ENCODE measurements around the gene PIP.
"Not testable (repeated sequence)": the region's sequence is repeated elsewhere in the genome, so short reads cannot be mapped to it uniquely, and the experiment has no call there.

PIP gene

DNA sequence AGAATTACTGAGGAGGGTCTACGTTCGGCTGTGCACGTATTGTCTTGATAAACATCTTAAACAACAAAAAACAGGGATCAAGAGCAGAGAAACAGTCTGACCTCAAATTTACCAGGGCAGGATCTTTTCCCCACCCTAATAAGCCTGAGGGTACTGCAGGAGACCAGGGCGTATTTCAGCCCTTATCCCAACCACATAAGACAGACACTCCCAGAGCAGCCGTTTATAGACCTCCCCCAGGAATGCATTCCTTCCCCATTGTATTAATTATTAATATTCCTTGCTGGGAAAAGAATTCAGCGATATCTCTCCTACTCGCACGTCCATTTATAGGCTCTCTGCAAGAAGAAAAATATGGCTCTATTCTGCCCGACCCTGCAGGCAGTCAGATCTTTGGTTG, 8.6 kb upstream of the PIP start:
- not testable (repeated sequence) for H3K36me3 ChIP-seq (ENCODE audit: control insufficient read depth in 2 of 2, insufficient read depth in 2 of 2, low read length in 2 of 2); H3K27ac ChIP-seq (ENCODE audit: low read depth in 2 of 2, low read length in 2 of 2); H3K9me3 ChIP-seq (ENCODE audit: control insufficient read depth in 2 of 2, low read length in 2 of 2); H3K27me3 ChIP-seq (ENCODE audit: control insufficient read depth in 2 of 2, insufficient read depth in 2 of 2, low read length in 2 of 2); H3K4me3 ChIP-seq (ENCODE audit: low read length in 2 of 2); H3K4me1 ChIP-seq (ENCODE audit: control insufficient read depth in 2 of 2, insufficient read depth in 2 of 2, low read length in 2 of 2); H3K9ac ChIP-seq (ENCODE audit: low read depth in 1 of 2, low read length in 2 of 2)

DNA sequence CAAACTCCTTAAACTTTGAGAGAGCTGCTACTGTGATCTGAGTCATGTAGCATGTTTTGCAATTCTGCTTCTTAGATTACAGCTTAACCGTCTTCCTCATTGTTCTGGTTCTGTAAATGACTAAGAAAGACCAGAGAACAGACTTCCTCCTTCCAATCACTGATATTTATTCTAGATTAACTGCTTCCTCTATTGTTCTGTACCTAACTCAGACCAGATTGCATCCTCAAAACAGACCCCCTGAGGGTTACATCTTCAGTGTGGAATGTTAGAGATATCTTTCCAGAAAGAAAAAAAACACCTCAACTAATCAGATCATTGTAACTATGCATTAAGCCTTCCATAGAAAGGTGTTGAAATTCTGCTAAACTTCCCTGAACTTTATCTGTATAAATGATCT, 5.7 kb upstream of the PIP start:
- Histone ChIP-seq H3K36me3 (ENCODE audit: control insufficient read depth in 2 of 2, insufficient read depth in 2 of 2, low read length in 2 of 2) (no peaks in the 10 kb centered on the region), H3K27me3 (ENCODE audit: control insufficient read depth in 2 of 2, insufficient read depth in 2 of 2, low read length in 2 of 2) (no peaks in the 10 kb centered on the region), H3K4me1 (ENCODE audit: control insufficient read depth in 2 of 2, insufficient read depth in 2 of 2, low read length in 2 of 2) (no peaks in the 10 kb centered on the region), H3K9me3 (ENCODE audit: control insufficient read depth in 2 of 2, low read length in 2 of 2) (no peaks in the 10 kb centered on the region), H3K27ac (ENCODE audit: low read depth in 2 of 2, low read length in 2 of 2) (no peak overlapping the region), H3K9ac (ENCODE audit: low read depth in 1 of 2, low read length in 2 of 2) (no peak overlapping the region), H3K4me3 (ENCODE audit: low read length in 2 of 2) (no peak overlapping the region)

DNA sequence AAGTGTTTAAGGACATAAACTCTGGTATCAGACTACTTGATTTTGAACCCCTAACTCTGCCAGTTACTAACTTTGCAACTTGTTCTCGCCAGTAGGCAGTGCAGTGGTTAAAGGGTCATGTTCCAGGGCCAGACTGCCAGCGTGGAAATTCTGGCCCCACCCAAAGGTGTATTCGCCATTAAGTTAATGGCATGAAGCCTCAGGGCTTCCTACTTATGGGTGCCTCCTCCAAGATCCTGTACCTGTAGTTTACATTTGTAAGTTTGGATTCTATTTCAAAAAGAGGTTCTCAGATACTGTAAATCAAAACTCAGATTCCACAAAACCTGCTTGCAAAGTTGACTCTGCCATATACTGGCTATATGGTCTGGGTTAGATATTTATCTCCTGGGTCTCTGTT, 2.8 kb upstream of the PIP start:
- H3K4me1 ChIP-seq (ENCODE audit: control insufficient read depth in 2 of 2, insufficient read depth in 2 of 2, low read length in 2 of 2), result no peaks in the 10 kb centered on the region
- H3K27ac ChIP-seq (ENCODE audit: low read depth in 2 of 2, low read length in 2 of 2), result no peak overlapping the region
- H3K9ac ChIP-seq (ENCODE audit: low read depth in 1 of 2, low read length in 2 of 2), result no peak overlapping the region
- H3K27me3 ChIP-seq (ENCODE audit: control insufficient read depth in 2 of 2, insufficient read depth in 2 of 2, low read length in 2 of 2), result no peaks in the 10 kb centered on the region
- no peaks in the 10 kb centered on the region for H3K9me3 ChIP-seq (ENCODE audit: control insufficient read depth in 2 of 2, low read length in 2 of 2)
- H3K4me3 ChIP-seq (ENCODE audit: low read length in 2 of 2), result no peak overlapping the region
- no peaks in the 10 kb centered on the region for H3K36me3 ChIP-seq (ENCODE audit: control insufficient read depth in 2 of 2, insufficient read depth in 2 of 2, low read length in 2 of 2)

DNA sequence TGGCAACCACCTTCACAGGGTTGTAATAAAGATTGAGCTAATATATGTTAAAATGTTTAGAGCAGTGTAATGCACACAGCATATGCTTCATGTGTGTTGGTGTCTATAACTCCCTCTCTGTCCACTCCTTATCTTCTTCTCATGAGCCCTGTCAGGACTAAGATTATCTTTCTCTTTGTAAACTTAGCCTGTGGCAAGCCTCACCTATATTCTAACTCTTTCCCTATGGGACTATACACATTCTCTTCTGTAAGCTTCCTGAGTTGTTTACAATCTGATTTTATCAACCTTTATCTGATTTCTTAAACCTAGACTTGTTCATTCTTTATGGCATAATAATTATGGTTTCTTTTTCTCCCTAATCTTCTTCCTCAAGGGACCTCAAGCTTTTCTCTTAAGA, 2.4 kb upstream of the PIP start:
- Histone ChIP-seq H3K36me3 (ENCODE audit: control insufficient read depth in 2 of 2, insufficient read depth in 2 of 2, low read length in 2 of 2) (no peaks in the 10 kb centered on the region), H3K27me3 (ENCODE audit: control insufficient read depth in 2 of 2, insufficient read depth in 2 of 2, low read length in 2 of 2) (no peaks in the 10 kb centered on the region), H3K9ac (ENCODE audit: low read depth in 1 of 2, low read length in 2 of 2) (no peak overlapping the region), H3K9me3 (ENCODE audit: control insufficient read depth in 2 of 2, low read length in 2 of 2) (no peaks in the 10 kb centered on the region), H3K27ac (ENCODE audit: low read depth in 2 of 2, low read length in 2 of 2) (no peak overlapping the region), H3K4me3 (ENCODE audit: low read length in 2 of 2) (no peak overlapping the region), H3K4me1 (ENCODE audit: control insufficient read depth in 2 of 2, insufficient read depth in 2 of 2, low read length in 2 of 2) (no peaks in the 10 kb centered on the region)

DNA sequence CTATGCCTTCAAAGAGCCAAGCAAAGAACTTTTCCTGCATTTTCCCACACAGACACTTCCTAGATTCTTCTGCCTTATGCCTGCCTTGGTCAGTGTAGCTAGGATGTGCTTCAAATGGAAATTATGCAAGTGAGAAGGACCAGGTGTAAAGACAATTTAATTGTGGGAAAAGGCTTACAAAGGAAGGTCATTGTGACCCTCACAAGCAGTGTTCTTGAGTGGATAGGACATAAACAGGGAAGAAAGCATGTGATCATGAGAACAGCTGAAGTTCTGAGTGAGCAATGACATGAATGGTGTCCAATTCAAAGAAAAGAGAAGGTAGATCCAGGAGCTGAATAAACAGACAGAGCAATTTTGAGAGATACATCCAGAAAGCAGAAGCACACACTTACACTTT, 1.3 kb upstream of the PIP start:
- H3K9me3 ChIP-seq (ENCODE audit: control insufficient read depth in 2 of 2, low read length in 2 of 2), result no peaks in the 10 kb centered on the region
- no peak overlapping the region for H3K4me3 ChIP-seq (ENCODE audit: low read length in 2 of 2)
- H3K36me3 ChIP-seq (ENCODE audit: control insufficient read depth in 2 of 2, insufficient read depth in 2 of 2, low read length in 2 of 2), result no peaks in the 10 kb centered on the region
- H3K27ac ChIP-seq (ENCODE audit: low read depth in 2 of 2, low read length in 2 of 2), result no peak overlapping the region
- no peaks in the 10 kb centered on the region for H3K27me3 ChIP-seq (ENCODE audit: control insufficient read depth in 2 of 2, insufficient read depth in 2 of 2, low read length in 2 of 2)
- no peaks in the 10 kb centered on the region for H3K4me1 ChIP-seq (ENCODE audit: control insufficient read depth in 2 of 2, insufficient read depth in 2 of 2, low read length in 2 of 2)
- no peak overlapping the region for H3K9ac ChIP-seq (ENCODE audit: low read depth in 1 of 2, low read length in 2 of 2)

DNA sequence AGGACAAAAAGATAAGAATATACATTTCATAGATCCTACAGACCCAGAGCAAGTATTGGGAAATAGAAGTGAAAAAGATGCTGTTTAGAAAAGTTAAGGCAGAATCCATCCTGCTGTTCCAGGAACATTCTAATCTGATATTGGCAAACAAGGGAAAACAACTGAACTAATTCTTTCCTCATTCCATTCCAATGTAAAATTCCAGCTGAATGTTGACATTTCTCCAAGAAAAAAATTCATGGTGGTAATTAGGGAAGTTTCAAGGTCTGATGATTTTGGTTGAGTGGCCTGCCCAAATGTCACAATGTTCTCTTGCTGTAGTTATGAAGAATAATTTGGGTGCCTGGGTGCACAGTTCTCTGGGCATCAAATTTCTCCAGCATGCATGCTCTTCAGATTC, 15.2 kb downstream of the PIP start:
- no peaks in the 10 kb centered on the region for H3K27me3 ChIP-seq (ENCODE audit: control insufficient read depth in 2 of 2, insufficient read depth in 2 of 2, low read length in 2 of 2)
- no peak overlapping the region for H3K9ac ChIP-seq (ENCODE audit: low read depth in 1 of 2, low read length in 2 of 2)
- H3K27ac ChIP-seq (ENCODE audit: low read depth in 2 of 2, low read length in 2 of 2), result no peak overlapping the region
- H3K4me1 ChIP-seq (ENCODE audit: control insufficient read depth in 2 of 2, insufficient read depth in 2 of 2, low read length in 2 of 2), result no peaks in the 10 kb centered on the region
- no peak overlapping the region for H3K4me3 ChIP-seq (ENCODE audit: low read length in 2 of 2)
- no peaks in the 10 kb centered on the region for H3K9me3 ChIP-seq (ENCODE audit: control insufficient read depth in 2 of 2, low read length in 2 of 2)
- H3K36me3 ChIP-seq (ENCODE audit: control insufficient read depth in 2 of 2, insufficient read depth in 2 of 2, low read length in 2 of 2), result no peaks in the 10 kb centered on the region

DNA sequence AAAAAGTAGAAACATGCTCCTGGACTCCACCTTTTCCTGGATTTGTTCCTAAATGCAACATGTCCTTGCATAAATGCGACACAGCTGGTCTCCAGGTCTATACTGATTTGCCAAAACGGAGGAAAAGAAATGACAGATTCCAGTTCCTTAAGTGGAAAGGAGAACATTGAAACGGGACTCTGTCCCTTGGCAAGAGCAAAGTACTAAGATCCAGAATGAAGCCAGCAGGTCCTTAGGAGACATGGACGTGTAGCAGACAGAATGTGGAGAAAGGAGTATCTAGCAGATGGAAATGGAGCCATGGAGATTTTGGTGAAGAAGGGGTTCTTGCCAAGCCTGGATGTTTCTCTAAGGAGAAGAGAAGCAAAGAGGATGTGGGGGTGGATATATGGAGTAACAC, 16.2 kb downstream of the PIP start:
- Histone ChIP-seq H3K9ac (ENCODE audit: low read depth in 1 of 2, low read length in 2 of 2) (no peak overlapping the region), H3K9me3 (ENCODE audit: control insufficient read depth in 2 of 2, low read length in 2 of 2) (no peaks in the 10 kb centered on the region), H3K4me3 (ENCODE audit: low read length in 2 of 2) (no peak overlapping the region), H3K36me3 (ENCODE audit: control insufficient read depth in 2 of 2, insufficient read depth in 2 of 2, low read length in 2 of 2) (no peaks in the 10 kb centered on the region), H3K27me3 (ENCODE audit: control insufficient read depth in 2 of 2, insufficient read depth in 2 of 2, low read length in 2 of 2) (no peaks in the 10 kb centered on the region), H3K27ac (ENCODE audit: low read depth in 2 of 2, low read length in 2 of 2) (no peak overlapping the region), H3K4me1 (ENCODE audit: control insufficient read depth in 2 of 2, insufficient read depth in 2 of 2, low read length in 2 of 2) (no peaks in the 10 kb centered on the region)

DNA sequence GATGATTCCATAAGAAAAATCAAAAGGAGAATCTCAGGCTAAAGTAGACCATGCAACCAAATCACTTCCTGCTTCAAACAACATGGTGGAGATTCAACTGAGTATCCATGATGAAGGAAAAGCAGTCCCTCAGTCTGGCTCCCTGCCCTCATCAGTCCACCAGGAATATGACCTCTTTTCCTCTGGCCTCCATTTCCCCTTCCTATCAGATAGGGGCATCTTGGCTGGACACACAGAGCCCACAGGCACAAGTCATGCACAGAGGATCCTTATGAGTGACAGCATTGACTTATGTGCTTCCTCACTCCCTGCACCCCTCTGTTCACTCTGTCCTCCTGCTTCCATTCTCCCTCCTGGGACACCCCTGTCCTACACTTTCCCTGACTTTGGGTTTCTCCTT, 16.8 kb downstream of the PIP start:
- Histone ChIP-seq H3K9ac (ENCODE audit: low read depth in 1 of 2, low read length in 2 of 2) (no peak overlapping the region), H3K36me3 (ENCODE audit: control insufficient read depth in 2 of 2, insufficient read depth in 2 of 2, low read length in 2 of 2) (no peaks in the 10 kb centered on the region), H3K27me3 (ENCODE audit: control insufficient read depth in 2 of 2, insufficient read depth in 2 of 2, low read length in 2 of 2) (no peaks in the 10 kb centered on the region), H3K27ac (ENCODE audit: low read depth in 2 of 2, low read length in 2 of 2) (no peak overlapping the region), H3K4me3 (ENCODE audit: low read length in 2 of 2) (no peak overlapping the region), H3K4me1 (ENCODE audit: control insufficient read depth in 2 of 2, insufficient read depth in 2 of 2, low read length in 2 of 2) (no peaks in the 10 kb centered on the region), H3K9me3 (ENCODE audit: control insufficient read depth in 2 of 2, low read length in 2 of 2) (no peaks in the 10 kb centered on the region)

DNA sequence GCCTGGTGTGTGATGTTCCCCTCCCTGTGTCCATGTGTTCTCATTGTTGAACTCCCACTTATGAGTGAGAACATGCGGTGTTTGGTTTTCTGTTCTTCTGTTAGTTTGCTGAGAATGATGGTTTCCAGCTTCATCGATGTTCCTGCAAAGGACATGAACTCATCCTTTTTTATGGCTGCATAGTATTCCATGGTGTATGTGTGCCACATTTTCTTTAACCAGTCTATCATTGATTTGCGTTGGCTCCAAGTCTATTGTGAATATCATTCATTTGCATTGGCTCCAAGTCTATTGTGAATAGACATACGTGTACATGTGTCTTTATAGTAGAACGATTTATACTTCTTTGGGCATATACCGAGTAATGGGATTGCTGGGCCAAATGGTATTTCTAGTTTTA, 18.8 kb downstream of the PIP start:
- H3K27ac ChIP-seq (ENCODE audit: low read depth in 2 of 2, low read length in 2 of 2); H3K4me3 ChIP-seq (ENCODE audit: low read length in 2 of 2); H3K36me3 ChIP-seq (ENCODE audit: control insufficient read depth in 2 of 2, insufficient read depth in 2 of 2, low read length in 2 of 2); H3K9me3 ChIP-seq (ENCODE audit: control insufficient read depth in 2 of 2, low read length in 2 of 2); H3K9ac ChIP-seq (ENCODE audit: low read depth in 1 of 2, low read length in 2 of 2); H3K27me3 ChIP-seq (ENCODE audit: control insufficient read depth in 2 of 2, insufficient read depth in 2 of 2, low read length in 2 of 2); H3K4me1 ChIP-seq (ENCODE audit: control insufficient read depth in 2 of 2, insufficient read depth in 2 of 2, low read length in 2 of 2): not testable (repeated sequence)

DNA sequence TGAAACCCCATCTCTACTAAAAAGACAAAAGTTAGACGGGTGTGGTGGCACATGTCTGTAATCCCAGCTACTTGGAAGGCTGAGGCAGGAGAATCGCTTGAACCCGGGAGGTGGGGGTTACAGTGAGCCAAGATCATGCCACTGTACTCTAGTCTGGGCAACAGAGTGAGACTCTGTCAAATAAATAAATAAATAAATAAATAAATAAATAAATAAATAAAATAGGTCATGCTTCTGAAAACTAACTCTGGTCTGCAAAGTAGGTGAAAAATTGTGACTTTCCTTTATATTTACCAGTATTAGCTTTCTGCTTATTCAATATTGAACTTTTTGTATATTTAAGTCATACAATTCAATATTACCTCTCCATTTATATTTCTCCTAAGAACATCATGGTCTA, 26.7 kb downstream of the PIP start:
- not testable (repeated sequence) for H3K4me3 ChIP-seq (ENCODE audit: low read length in 2 of 2); H3K4me1 ChIP-seq (ENCODE audit: control insufficient read depth in 2 of 2, insufficient read depth in 2 of 2, low read length in 2 of 2); H3K9ac ChIP-seq (ENCODE audit: low read depth in 1 of 2, low read length in 2 of 2); H3K36me3 ChIP-seq (ENCODE audit: control insufficient read depth in 2 of 2, insufficient read depth in 2 of 2, low read length in 2 of 2); H3K27me3 ChIP-seq (ENCODE audit: control insufficient read depth in 2 of 2, insufficient read depth in 2 of 2, low read length in 2 of 2); H3K27ac ChIP-seq (ENCODE audit: low read depth in 2 of 2, low read length in 2 of 2); H3K9me3 ChIP-seq (ENCODE audit: control insufficient read depth in 2 of 2, low read length in 2 of 2)

DNA sequence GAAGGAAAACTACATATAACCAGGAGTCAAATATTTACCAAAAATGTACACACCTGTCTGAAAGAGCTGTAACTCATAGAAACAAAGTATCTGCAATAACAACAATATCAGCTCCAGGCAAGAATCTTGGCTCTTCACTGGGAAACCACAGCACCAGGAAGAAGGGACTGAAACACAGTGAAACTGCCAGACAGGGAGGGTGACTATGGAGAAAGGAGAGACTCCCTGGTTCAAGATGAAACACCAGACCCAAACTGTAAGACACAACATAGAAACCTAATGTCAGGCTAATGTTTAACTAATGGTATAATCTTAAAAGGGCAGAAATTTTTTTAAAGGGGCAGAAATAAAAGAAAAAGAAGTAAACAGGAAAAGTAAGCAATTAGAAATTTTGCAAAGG, 39.8 kb downstream of the PIP start:
- no peaks in the 10 kb centered on the region for H3K9me3 ChIP-seq (ENCODE audit: control insufficient read depth in 2 of 2, low read length in 2 of 2)
- no peaks in the 10 kb centered on the region for H3K4me1 ChIP-seq (ENCODE audit: control insufficient read depth in 2 of 2, insufficient read depth in 2 of 2, low read length in 2 of 2)
- no peak overlapping the region for H3K9ac ChIP-seq (ENCODE audit: low read depth in 1 of 2, low read length in 2 of 2)
- no peak overlapping the region for H3K27ac ChIP-seq (ENCODE audit: low read depth in 2 of 2, low read length in 2 of 2)
- no peaks in the 10 kb centered on the region for H3K27me3 ChIP-seq (ENCODE audit: control insufficient read depth in 2 of 2, insufficient read depth in 2 of 2, low read length in 2 of 2)
- no peaks in the 10 kb centered on the region for H3K36me3 ChIP-seq (ENCODE audit: control insufficient read depth in 2 of 2, insufficient read depth in 2 of 2, low read length in 2 of 2)
- peak overlapping the region in 1 of 2 donors; percentile 22 for H3K4me3 ChIP-seq (ENCODE audit: low read length in 2 of 2)

All from mucosa of rectum (tissue), 2 donors.